K562 (cell line): Measurements from ENCODE around the gene SENP3. TPM values are rescaled to one million over a fixed set of nuclear protein-coding genes. Genes with fewer than 3 reads are reported as not detected.
A peak's percentile ranks its signal among the peaks of the same experiment; 100 is the strongest.

Source experiments
- BCOR ChIP-seq: fragments of 450-650 bp; IDR thresholded peaks from 2 replicates; pipeline ENCODE4 v1.6.1; 2016
- CHD2 ChIP-seq: IDR thresholded peaks from 2 replicates; pipeline ENCODE4 v1.6.1; 2011; ENCODE audit warnings: low read depth, low read length
- CHD7 ChIP-seq: fragments of 200-600 bp; sonication (generic); IDR thresholded peaks from one replicate; pipeline ENCODE4 v1.6.1; 2012; ENCODE audit warnings: mild to moderate bottlenecking, low read depth, low read length, inconsistent platforms
- CREB3 ChIP-seq: fragments of 450-650 bp; conservative IDR thresholded peaks from 2 replicates; pipeline ENCODE4 v1.6.1; 2016; ENCODE audit warnings: missing genetic modification characterization, low read depth, mild to moderate bottlenecking, missing compliant biosample characterization, moderate library complexity
- ELF2 ChIP-seq: fragments of 250-450 bp; sonication (Bioruptor Pico); IDR thresholded peaks from 2 replicates; pipeline ENCODE4 v1.5.0; 2021; ENCODE audit warnings: mild to moderate bottlenecking
- POLR2G ChIP-seq: fragments of 200-400 bp; formaldehyde crosslinking; IDR thresholded peaks from 2 replicates; pipeline ENCODE4 v1.6.1; 2017; ENCODE audit warnings: low read depth, mild to moderate bottlenecking, antibody characterized with exemption, low read length, moderate library complexity
- PTTG1 ChIP-seq: fragments of 450-650 bp; IDR thresholded peaks from 2 replicates; pipeline ENCODE4 v1.6.1; 2016; ENCODE audit warnings: low read depth, mild to moderate bottlenecking, missing genetic modification characterization, missing compliant biosample characterization
- PYGO2 ChIP-seq: fragments of 450-650 bp; IDR thresholded peaks from 2 replicates; pipeline ENCODE4 v1.6.1; 2016; ENCODE audit warnings: mild to moderate bottlenecking, missing genetic modification characterization, moderate library complexity, missing compliant biosample characterization
- RAD51 ChIP-seq: fragments of 450-650 bp; IDR thresholded peaks from 2 replicates; pipeline ENCODE4 v1.7.1; 2016; ENCODE audit warnings: low read depth, mild to moderate bottlenecking, borderline replicate concordance
- ZNF12 ChIP-seq: sonication (generic); formaldehyde crosslinking; IDR thresholded peaks from 2 replicates; pipeline ENCODE4 v1.4.0; 2020; ENCODE audit warnings: mild to moderate bottlenecking, missing genetic modification reagents
- polyA plus RNA-seq, 8 experiments: library from polyadenylated mRNA; depleted of rRNA in 4 of 8; stranded (reverse) in 5 of 8; unstranded in 3 of 8; fragments of >200 nt; fragmentation: Nextera tagmentation in 2 of 8; fragmentation: Illumina TruSeq in 1 of 8; extraction: Ambion mirVana in 2 of 8; extraction: Trizol in 1 of 8; gene quantifications; 2 replicates each; pipeline versions ENCODE4 v1.2.1 to v1.2.3, GENCODE V29; 2011 to 2014; ENCODE audit warnings: inconsistent platforms in 1 of 8, missing spikeins in 1 of 8
- total RNA-seq, 7 experiments: library from RNA; depleted of rRNA in 6 of 7; stranded (reverse); fragments of >200 nt in 6 of 7; fragmentation: Illumina TruSeq in 2 of 7; extraction: Trizol in 2 of 7; gene quantifications; 2 replicates each; pipeline versions ENCODE4 v1.2.1 to v1.2.3, GENCODE V29; 2011 to 2021; ENCODE audit warnings: low replicate concordance in 1 of 7

Gene SENP3
- total and polyA plus RNA-seq, 9 of the 15 experiments (the other 6 are each of a cell fraction or from before 2014, with no cell fraction given): 0.63 to 102 (median 78.8) TPM

- TF ChIP-seq CHD7 (peak; percentile 2), BCOR (no peak), RAD51 (no peak), ZNF12 (CRISPR knock-in tag) (no peak), ELF2 (CRISPR knock-in tag) (no peak), CREB3 (tag) (0 out of 2 replicates have a peak, but pooled peaks have one; percentile 27), POLR2G (peak; percentile 76), PYGO2 (tag) (no peak), CHD2 (0 out of 2 replicates have a peak, but pooled peaks have one; percentile 3), PTTG1 (tag) (no peak)
- TF ChIP-seq, all 486 proteins: peak for 11
Observed at GRCh38 chr17:7579834-7580603, 18.3 kb downstream of the SENP3 start (continued).
